Measurements from ENCODE around the gene EBLN1. TPM values are rescaled to one million over a fixed set of nuclear protein-coding genes. Genes with fewer than 3 reads are reported as not detected.

EBLN1 gene
- total and polyA plus RNA-seq, 2 of the 13 experiments (the other 11 are each of a cell fraction or from before 2014, with no cell fraction given): not detected

GRCh38 chr10:22228943-22229801 is 11.4 kb upstream of the EBLN1 start (continued):
- TF ChIP-seq, protein P1, sequence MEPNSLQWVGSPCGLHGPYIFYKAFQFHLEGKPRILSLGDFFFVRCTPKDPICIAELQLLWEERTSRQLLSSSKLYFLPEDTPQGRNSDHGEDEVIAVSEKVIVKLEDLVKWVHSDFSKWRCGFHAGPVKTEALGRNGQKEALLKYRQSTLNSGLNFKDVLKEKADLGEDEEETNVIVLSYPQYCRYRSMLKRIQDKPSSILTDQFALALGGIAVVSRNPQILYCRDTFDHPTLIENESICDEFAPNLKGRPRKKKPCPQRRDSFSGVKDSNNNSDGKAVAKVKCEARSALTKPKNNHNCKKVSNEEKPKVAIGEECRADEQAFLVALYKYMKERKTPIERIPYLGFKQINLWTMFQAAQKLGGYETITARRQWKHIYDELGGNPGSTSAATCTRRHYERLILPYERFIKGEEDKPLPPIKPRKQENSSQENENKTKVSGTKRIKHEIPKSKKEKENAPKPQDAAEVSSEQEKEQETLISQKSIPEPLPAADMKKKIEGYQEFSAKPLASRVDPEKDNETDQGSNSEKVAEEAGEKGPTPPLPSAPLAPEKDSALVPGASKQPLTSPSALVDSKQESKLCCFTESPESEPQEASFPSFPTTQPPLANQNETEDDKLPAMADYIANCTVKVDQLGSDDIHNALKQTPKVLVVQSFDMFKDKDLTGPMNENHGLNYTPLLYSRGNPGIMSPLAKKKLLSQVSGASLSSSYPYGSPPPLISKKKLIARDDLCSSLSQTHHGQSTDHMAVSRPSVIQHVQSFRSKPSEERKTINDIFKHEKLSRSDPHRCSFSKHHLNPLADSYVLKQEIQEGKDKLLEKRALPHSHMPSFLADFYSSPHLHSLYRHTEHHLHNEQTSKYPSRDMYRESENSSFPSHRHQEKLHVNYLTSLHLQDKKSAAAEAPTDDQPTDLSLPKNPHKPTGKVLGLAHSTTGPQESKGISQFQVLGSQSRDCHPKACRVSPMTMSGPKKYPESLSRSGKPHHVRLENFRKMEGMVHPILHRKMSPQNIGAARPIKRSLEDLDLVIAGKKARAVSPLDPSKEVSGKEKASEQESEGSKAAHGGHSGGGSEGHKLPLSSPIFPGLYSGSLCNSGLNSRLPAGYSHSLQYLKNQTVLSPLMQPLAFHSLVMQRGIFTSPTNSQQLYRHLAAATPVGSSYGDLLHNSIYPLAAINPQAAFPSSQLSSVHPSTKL (CRISPR knock-in tag; IDR thresholded peaks at IDR 0.05): peak; percentile 80
- TF ChIP-seq MXI1 (IDR thresholded peaks at IDR 0.05; ENCODE audit: borderline replicate concordance, low read depth, low read length) (peak; percentile 28; the same call in 1 of the 3 replicates), CAMTA2 (CRISPR knock-in tag; IDR thresholded peaks at IDR 0.05; ENCODE audit: borderline replicate concordance) (no peak), YEATS2 (CRISPR knock-in tag; IDR thresholded peaks at IDR 0.05; ENCODE audit: borderline replicate concordance) (peak; percentile 62; the same call in 1 of the 2 replicates), ZNF296 (CRISPR knock-in tag; conservative IDR thresholded peaks at IDR 0.05) (no peak), ZMYM2 (CRISPR knock-in tag; IDR thresholded peaks at IDR 0.05) (0 out of 2 replicates have a peak, but pooled peaks have one; percentile 47), EZH2 (conservative IDR thresholded peaks at IDR 0.05; ENCODE audit: low read depth, low read length) (no peak), ZBTB38 (CRISPR knock-in tag; IDR thresholded peaks at IDR 0.05) (no peak), TSC22D2 (CRISPR knock-in tag; IDR thresholded peaks at IDR 0.05; ENCODE audit: borderline replicate concordance) (no peak), IKZF1 (IDR thresholded peaks at IDR 0.05) (no peak), PHF5A (CRISPR knock-in tag; IDR thresholded peaks at IDR 0.05; ENCODE audit: low read depth, unreplicated experiment) (no peak), MTF1 (CRISPR knock-in tag; IDR thresholded peaks at IDR 0.05) (no peak), ZUFSP (CRISPR knock-in tag; IDR thresholded peaks at IDR 0.05; ENCODE audit: borderline replicate concordance) (no peak)
- TF ChIP-seq, protein P2, sequence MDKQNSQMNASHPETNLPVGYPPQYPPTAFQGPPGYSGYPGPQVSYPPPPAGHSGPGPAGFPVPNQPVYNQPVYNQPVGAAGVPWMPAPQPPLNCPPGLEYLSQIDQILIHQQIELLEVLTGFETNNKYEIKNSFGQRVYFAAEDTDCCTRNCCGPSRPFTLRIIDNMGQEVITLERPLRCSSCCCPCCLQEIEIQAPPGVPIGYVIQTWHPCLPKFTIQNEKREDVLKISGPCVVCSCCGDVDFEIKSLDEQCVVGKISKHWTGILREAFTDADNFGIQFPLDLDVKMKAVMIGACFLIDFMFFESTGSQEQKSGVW (CRISPR knock-in tag; IDR thresholded peaks at IDR 0.05; ENCODE audit: borderline replicate concordance): no peak
- TF ChIP-seq, protein P3, sequence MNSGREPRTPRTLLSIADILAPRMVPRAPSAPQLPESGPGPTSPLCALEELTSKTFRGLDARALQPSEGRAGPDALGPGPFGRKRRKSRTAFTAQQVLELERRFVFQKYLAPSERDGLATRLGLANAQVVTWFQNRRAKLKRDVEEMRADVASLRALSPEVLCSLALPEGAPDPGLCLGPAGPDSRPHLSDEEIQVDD (CRISPR knock-in tag; IDR thresholded peaks at IDR 0.05; ENCODE audit: borderline replicate concordance): no peak
- TF ChIP-seq, protein P4, sequence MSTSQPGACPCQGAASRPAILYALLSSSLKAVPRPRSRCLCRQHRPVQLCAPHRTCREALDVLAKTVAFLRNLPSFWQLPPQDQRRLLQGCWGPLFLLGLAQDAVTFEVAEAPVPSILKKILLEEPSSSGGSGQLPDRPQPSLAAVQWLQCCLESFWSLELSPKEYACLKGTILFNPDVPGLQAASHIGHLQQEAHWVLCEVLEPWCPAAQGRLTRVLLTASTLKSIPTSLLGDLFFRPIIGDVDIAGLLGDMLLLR (CRISPR knock-in tag; IDR thresholded peaks at IDR 0.05): no peak
- TF ChIP-seq, protein P5, sequence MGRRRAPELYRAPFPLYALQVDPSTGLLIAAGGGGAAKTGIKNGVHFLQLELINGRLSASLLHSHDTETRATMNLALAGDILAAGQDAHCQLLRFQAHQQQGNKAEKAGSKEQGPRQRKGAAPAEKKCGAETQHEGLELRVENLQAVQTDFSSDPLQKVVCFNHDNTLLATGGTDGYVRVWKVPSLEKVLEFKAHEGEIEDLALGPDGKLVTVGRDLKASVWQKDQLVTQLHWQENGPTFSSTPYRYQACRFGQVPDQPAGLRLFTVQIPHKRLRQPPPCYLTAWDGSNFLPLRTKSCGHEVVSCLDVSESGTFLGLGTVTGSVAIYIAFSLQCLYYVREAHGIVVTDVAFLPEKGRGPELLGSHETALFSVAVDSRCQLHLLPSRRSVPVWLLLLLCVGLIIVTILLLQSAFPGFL (CRISPR knock-in tag; IDR thresholded peaks at IDR 0.05): no peak
- TF ChIP-seq, protein P6, sequence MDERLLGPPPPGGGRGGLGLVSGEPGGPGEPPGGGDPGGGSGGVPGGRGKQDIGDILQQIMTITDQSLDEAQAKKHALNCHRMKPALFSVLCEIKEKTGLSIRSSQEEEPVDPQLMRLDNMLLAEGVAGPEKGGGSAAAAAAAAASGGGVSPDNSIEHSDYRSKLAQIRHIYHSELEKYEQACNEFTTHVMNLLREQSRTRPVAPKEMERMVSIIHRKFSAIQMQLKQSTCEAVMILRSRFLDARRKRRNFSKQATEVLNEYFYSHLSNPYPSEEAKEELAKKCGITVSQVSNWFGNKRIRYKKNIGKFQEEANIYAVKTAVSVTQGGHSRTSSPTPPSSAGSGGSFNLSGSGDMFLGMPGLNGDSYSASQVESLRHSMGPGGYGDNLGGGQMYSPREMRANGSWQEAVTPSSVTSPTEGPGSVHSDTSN (CRISPR knock-in tag; IDR thresholded peaks at IDR 0.05): no peak
